Body of pancreas (tissue), 4 donors: Measurements from ENCODE around the gene DENND1A.

Experiments used
- CTCF ChIP-seq, 7 experiments: fragments of 450-650 bp in 4 of 7; fragments of 200-600 bp in 3 of 7; sonication (generic) in 3 of 7; IDR thresholded peaks; one replicate each; pipeline ENCODE4 v1.5.1; 2016 to 2019; ENCODE audit warnings: antibody characterized with exemption in 7 of 7
- POLR2A ChIP-seq, 3 donors: fragments of 450-650 bp; IDR thresholded peaks; one replicate each; pipeline ENCODE4 v1.6.1; 2016; ENCODE audit warnings: antibody characterized with exemption in 3 of 3, mild to moderate bottlenecking in 2 of 3

GRCh38 chr9:123392802-123393201 is 537.1 kb downstream of the DENND1A start:
- TF ChIP-seq CTCF (IDR thresholded peaks at IDR 0.05) (no peak), POLR2A (IDR thresholded peaks at IDR 0.05) (no peak)
